Liver (tissue), 2 donors: Measurements from ENCODE around the gene MBOAT1.

Experiments
- TF ChIP-seq, protein P1 (sequence below): IDR thresholded peaks from 2 replicates; pipeline ENCODE4 v1.6.1; 2016; ENCODE audit warnings: antibody characterized with exemption
- TF ChIP-seq, protein P2 (sequence below): fragments of 150-350 bp; IDR thresholded peaks from 2 replicates; pipeline ENCODE4 v1.5.1; 2017; ENCODE audit warnings: improper control_type of control experiment, low read depth, low read length; ENCODE audit not compliant: missing input control
- donor health status: healthy.

DNA sequence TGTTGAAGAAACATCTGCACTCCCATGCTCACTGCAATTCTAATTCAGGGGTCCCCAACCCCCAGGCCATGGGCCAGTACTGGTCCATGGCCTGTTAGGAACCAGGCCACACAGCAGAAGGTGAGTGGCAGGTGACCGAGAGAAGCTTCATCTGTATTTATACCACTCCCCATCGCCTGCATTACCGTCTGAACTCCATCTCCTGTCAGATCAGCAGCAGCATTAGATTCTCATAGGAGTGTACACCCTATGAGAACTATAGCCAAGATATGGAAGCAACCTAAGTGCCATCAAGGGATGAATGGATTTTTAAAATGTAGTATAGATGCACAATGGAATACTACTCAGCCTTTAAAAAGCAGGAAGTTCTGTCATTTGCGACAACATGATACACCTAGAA is 53.2 kb downstream of the MBOAT1 start:
- TF ChIP-seq, protein P1, sequence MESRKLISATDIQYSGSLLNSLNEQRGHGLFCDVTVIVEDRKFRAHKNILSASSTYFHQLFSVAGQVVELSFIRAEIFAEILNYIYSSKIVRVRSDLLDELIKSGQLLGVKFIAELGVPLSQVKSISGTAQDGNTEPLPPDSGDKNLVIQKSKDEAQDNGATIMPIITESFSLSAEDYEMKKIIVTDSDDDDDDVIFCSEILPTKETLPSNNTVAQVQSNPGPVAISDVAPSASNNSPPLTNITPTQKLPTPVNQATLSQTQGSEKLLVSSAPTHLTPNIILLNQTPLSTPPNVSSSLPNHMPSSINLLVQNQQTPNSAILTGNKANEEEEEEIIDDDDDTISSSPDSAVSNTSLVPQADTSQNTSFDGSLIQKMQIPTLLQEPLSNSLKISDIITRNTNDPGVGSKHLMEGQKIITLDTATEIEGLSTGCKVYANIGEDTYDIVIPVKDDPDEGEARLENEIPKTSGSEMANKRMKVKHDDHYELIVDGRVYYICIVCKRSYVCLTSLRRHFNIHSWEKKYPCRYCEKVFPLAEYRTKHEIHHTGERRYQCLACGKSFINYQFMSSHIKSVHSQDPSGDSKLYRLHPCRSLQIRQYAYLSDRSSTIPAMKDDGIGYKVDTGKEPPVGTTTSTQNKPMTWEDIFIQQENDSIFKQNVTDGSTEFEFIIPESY: no peak
- TF ChIP-seq, protein P2, sequence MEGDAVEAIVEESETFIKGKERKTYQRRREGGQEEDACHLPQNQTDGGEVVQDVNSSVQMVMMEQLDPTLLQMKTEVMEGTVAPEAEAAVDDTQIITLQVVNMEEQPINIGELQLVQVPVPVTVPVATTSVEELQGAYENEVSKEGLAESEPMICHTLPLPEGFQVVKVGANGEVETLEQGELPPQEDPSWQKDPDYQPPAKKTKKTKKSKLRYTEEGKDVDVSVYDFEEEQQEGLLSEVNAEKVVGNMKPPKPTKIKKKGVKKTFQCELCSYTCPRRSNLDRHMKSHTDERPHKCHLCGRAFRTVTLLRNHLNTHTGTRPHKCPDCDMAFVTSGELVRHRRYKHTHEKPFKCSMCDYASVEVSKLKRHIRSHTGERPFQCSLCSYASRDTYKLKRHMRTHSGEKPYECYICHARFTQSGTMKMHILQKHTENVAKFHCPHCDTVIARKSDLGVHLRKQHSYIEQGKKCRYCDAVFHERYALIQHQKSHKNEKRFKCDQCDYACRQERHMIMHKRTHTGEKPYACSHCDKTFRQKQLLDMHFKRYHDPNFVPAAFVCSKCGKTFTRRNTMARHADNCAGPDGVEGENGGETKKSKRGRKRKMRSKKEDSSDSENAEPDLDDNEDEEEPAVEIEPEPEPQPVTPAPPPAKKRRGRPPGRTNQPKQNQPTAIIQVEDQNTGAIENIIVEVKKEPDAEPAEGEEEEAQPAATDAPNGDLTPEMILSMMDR: no peak
